WI38 (cell line): ENCODE measurements around the gene SULT1B1.

Experiments
- H3K4me3 ChIP-seq: 2 replicates; pipeline ENCODE4 v1.5.1; 2011; ENCODE audit warnings: low read depth, mild to moderate bottlenecking, control low read depth, low read length
- CTCF ChIP-seq: IDR thresholded peaks from 2 replicates; pipeline ENCODE4 v1.5.1; 2012; ENCODE audit warnings: low read depth, mild to moderate bottlenecking, control low read depth, low read length

Gene SULT1B1

GRCh38 chr4:69707807-69708206 is 52.6 kb downstream of the SULT1B1 start:
- H3K4me3 ChIP-seq: no peak overlapping the region
- TF ChIP-seq CTCF: no peak

- no peak overlapping the region for H3K4me3 ChIP-seq
- TF ChIP-seq CTCF: no peak
Measured at GRCh38 chr4:69702201-69702600, 58.2 kb downstream of the SULT1B1 start.

- no peak overlapping the region for H3K4me3 ChIP-seq
- TF ChIP-seq CTCF: no peak
Measured at GRCh38 chr4:69701696-69702095, 58.7 kb downstream of the SULT1B1 start.

GRCh38 chr4:69697536-69698242 is 62.7 kb downstream of the SULT1B1 start:
- no peak overlapping the region for H3K4me3 ChIP-seq
- TF ChIP-seq CTCF: no peak

- no peak overlapping the region for H3K4me3 ChIP-seq
- TF ChIP-seq CTCF: no peak
Measured at GRCh38 chr4:69689599-69689998, 70.8 kb downstream of the SULT1B1 start.

GRCh38 chr4:69684804-69685203 is 75.6 kb downstream of the SULT1B1 start:
- TF ChIP-seq CTCF: no peak
- no peak overlapping the region for H3K4me3 ChIP-seq
